Aorta (tissue), 5 donors: ENCODE data around the gene MPST. TPM values are rescaled to one million over a fixed set of nuclear protein-coding genes. Genes with fewer than 3 reads are reported as not detected.

Experiments used
- ATAC-seq: fragments of 200-7000 bp; cut with Tn5 transposase; one replicate; pipeline ENCODE4 v1.9.1; 2022; ENCODE audit warnings: moderate library complexity; ENCODE audit not compliant: low FRiP score
- DNase-seq, 2 donors: peaks; one replicate each; pipeline ENCODE4 v3.0.0-alpha.2; 2020
- H3K27ac ChIP-seq, 2 donors: one replicate each; pipeline ENCODE4 v1.5.1; 2013; ENCODE audit warnings: low read length in 2 of 2, mild to moderate bottlenecking in 2 of 2, moderate library complexity in 2 of 2, control low read depth in 1 of 2, inconsistent platforms in 1 of 2, low read depth in 1 of 2
- H3K27me3 ChIP-seq, 2 donors: one replicate each; pipeline ENCODE4 v1.6.1; 2013; ENCODE audit warnings: control low read depth in 1 of 2, low read length in 1 of 2, mild to moderate bottlenecking in 1 of 2, moderate library complexity in 1 of 2; ENCODE audit not compliant: insufficient read depth in 2 of 2, control insufficient read depth in 1 of 2
- H3K36me3 ChIP-seq, 2 donors: one replicate each; pipeline ENCODE4 v1.6.1; 2013; ENCODE audit warnings: control low read depth in 1 of 2, low read length in 1 of 2, mild to moderate bottlenecking in 1 of 2; ENCODE audit not compliant: insufficient read depth in 2 of 2, control insufficient read depth in 1 of 2
- H3K4me1 ChIP-seq, 2 donors: one replicate each; pipeline ENCODE4 v1.6.1; 2013; ENCODE audit warnings: low read length in 2 of 2, control low read depth in 1 of 2, mild to moderate bottlenecking in 1 of 2, moderate library complexity in 1 of 2; ENCODE audit not compliant: insufficient read depth in 2 of 2, control insufficient read depth in 1 of 2
- H3K4me3 ChIP-seq, 2 donors: one replicate each; pipeline ENCODE4 v1.5.1; 2013; ENCODE audit warnings: low read length in 2 of 2, control low read depth in 1 of 2, mild to moderate bottlenecking in 1 of 2
- H3K9me3 ChIP-seq: one replicate; pipeline ENCODE4 v1.6.1; 2013; ENCODE audit warnings: mild to moderate bottlenecking, low read length; ENCODE audit not compliant: control insufficient read depth
- WGBS, 2 donors: extraction: QIAGEN DNeasy Blood & Tissue Kit; methylation state at CpG; one replicate each; pipeline ENCODE4 v1.1.7; 2013; 5-methylcytosine and 5-hydroxymethylcytosine counted together
- intact Hi-C, 2 donors: fragments of 100-400 bp; cut with DNase I; formaldehyde crosslinking; loops; one replicate each; pipeline versions ENCODE4 v1.14.2 to v1.15.0; 2022
- polyA plus RNA-seq, 2 donors: library from polyadenylated mRNA; stranded (reverse); fragments of 200-250 nt; gene quantifications; one replicate each; pipeline ENCODE4 v1.2.3, GENCODE V29; 2013
- total RNA-seq, 2 donors: library from RNA; stranded (reverse); fragmentation: NEBNext Ultra II Directional; extraction: Animal tissue kit (Norgen Biotek cat#: 25700); gene quantifications; one replicate each; pipeline ENCODE4 v1.2.1, GENCODE V29; 2021
- donor health status: healthy with polysubstance abuse.
- donor health status: Bipolar disorder and iron deficiency.
- donor health status: DM: no; HTN: no; CAD: no.
- donor health status: DM: no; HTN: no; CAD: no.
- donor health status: DM: yes; HTN: yes; CAD: no.

Gene MPST
- total and polyA plus RNA-seq, 4 donors, result 30.8 to 102 (median 46.8) TPM

DNA sequence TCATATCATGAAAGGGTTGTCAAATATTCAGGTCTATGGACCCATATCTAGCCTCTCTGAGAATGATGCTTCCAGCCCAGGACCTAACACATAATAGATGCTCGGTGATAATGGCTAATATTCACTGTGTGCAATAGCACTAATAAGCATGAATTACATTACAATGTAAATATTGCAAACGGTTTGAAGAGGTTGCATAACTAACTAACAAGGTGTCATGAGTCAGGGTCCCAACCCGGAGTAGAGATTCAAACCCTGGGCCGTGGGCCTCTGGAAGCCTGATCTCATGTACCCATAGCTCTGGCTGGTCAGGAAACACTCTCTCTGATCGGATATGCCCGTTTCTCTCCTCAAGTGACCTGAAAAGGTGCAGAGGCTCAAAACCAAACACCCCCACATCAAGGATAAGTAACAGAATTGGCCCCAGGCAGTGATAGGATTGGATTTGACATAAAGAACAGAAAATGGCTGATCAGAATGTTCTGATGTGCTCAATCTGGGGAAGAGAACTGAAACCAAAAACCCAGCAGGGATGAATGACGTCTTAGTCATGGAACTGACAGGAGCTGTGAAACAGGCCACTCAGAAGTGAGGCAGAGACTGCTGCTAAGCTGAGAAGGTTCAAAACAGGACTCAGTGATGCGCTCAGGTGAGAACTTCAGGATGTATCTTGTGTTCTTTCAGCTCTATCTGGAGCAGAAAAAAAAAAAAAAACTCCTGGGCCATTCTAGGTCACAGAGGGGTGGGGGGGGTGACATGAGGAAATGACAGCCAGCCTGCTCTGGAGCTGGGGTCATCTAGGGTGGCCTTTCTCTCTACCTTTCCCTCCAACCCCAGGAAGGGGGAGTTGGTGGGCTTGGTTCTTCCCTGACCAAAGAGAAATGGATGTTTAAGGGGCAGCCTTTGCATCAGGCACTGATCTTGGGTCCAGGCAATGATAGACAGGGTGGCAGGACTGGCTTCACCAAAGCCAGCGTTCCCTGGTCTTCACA lies 25.4 kb downstream of the MPST start:
- Histone ChIP-seq H3K9me3 (no peaks in the 10 kb centered on the region), H3K4me3 (no peak overlapping the region), H3K27me3 (no peaks in the 10 kb centered on the region), H3K27ac (no peak overlapping the region), H3K36me3 (no peaks in the 10 kb centered on the region), H3K4me1 (no peaks in the 10 kb centered on the region)
- ATAC-seq (no peak), DNase-seq (no peak)
- intact Hi-C loops, result no loop called here
- WGBS, 2 donors, result 83 to 86% methylated on average over 9 of the region's 9 CpGs

GRCh38 chr22:37045958-37046357 lies 26.4 kb downstream of the MPST start:
- Histone ChIP-seq H3K27me3 (no peaks in the 10 kb centered on the region), H3K9me3 (no peaks in the 10 kb centered on the region), H3K36me3 (no peaks in the 10 kb centered on the region), H3K27ac (no peak overlapping the region), H3K4me3 (no peak overlapping the region), H3K4me1 (no peaks in the 10 kb centered on the region)
- no peak for ATAC-seq
- 45 to 47% methylated on average over 4 of the region's 4 CpGs for WGBS, 2 donors
- intact Hi-C loops, result no loop called here
- DNase-seq, result no peak

DNA sequence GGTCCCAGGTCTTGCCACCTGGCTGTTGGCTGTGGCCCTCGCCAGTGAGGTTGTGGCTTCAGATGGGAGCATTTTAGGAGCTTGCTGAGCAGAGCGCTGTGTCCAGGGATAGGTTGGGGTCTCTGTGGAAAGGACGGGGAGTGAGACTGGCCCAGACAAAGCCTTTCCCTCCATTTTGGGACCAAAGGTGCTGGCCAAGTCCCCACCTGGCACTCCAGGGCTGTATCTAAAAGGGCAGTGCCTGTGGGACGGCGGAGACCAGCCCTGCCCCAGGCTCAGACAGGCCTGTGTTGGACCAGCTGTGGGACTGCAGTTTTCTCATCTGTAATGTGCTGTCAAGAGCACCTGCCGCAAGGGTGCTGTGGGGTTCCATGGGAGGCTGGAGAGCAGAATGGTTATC lies 27.0 kb downstream of the MPST start:
- Histone ChIP-seq H3K36me3 (no peaks in the 10 kb centered on the region), H3K4me1 (no peaks in the 10 kb centered on the region), H3K27me3 (no peaks in the 10 kb centered on the region), H3K27ac (no peak overlapping the region), H3K9me3 (no peaks in the 10 kb centered on the region), H3K4me3 (no peak overlapping the region)
- DNase-seq, result no peak
- WGBS, 2 donors, result 86 to 89% methylated on average over 6 of the region's 6 CpGs
- intact Hi-C loops, result no loop called here
- no peak for ATAC-seq

- DNase-seq (no peak), ATAC-seq (no peak)
- Histone ChIP-seq H3K36me3 (no peaks in the 10 kb centered on the region), H3K27ac (no peak overlapping the region), H3K9me3 (no peaks in the 10 kb centered on the region), H3K27me3 (no peaks in the 10 kb centered on the region), H3K4me3 (no peak overlapping the region), H3K4me1 (no peaks in the 10 kb centered on the region)
- intact Hi-C loops, result no loop called here
- WGBS, 2 donors, result 83 to 88% methylated on average over 7 of the region's 7 CpGs
Measured at GRCh38 chr22:37047006-37047405, 27.5 kb downstream of the MPST start.

GRCh38 chr22:37048133-37048532 lies 28.6 kb downstream of the MPST start:
- Histone ChIP-seq H3K36me3 (no peaks in the 10 kb centered on the region), H3K4me3 (no peak overlapping the region), H3K9me3 (no peaks in the 10 kb centered on the region), H3K27ac (no peak overlapping the region), H3K4me1 (no peaks in the 10 kb centered on the region), H3K27me3 (no peaks in the 10 kb centered on the region)
- WGBS, 2 donors, result 83 to 85% methylated on average over 6 of the region's 6 CpGs
- ATAC-seq (no peak), DNase-seq (no peak)
- intact Hi-C loops, result no loop called here

- 86 to 87% methylated on average over 2 of the region's 2 CpGs for WGBS, 2 donors
- DNase-seq, result no peak
- intact Hi-C loops, result no loop called here
- no peak overlapping the region for H3K4me3 ChIP-seq
- H3K27me3 ChIP-seq, result no peaks in the 10 kb centered on the region
- H3K9me3 ChIP-seq, result no peaks in the 10 kb centered on the region
- peaks cover 0 to 2% of the 10 kb centered on the region in 2 donors for H3K36me3 ChIP-seq
- no peak for ATAC-seq
- H3K4me1 ChIP-seq, result no peaks in the 10 kb centered on the region
- H3K27ac ChIP-seq, result no peak overlapping the region
Measured at GRCh38 chr22:37049224-37049623, 29.7 kb downstream of the MPST start.

GRCh38 chr22:37050913-37051312 lies 31.4 kb downstream of the MPST start:
- no peak for ATAC-seq
- intact Hi-C loops, result no loop called here
- H3K4me3 ChIP-seq, result no peak overlapping the region
- no peaks in the 10 kb centered on the region for H3K27me3 ChIP-seq
- DNase-seq, result no peak
- 71 to 74% methylated on average over 6 of the region's 6 CpGs for WGBS, 2 donors
- H3K27ac ChIP-seq, result no peak overlapping the region
- peaks cover 0 to 2% of the 10 kb centered on the region in 2 donors for H3K36me3 ChIP-seq
- no peaks in the 10 kb centered on the region for H3K9me3 ChIP-seq
- H3K4me1 ChIP-seq, result no peaks in the 10 kb centered on the region

DNA sequence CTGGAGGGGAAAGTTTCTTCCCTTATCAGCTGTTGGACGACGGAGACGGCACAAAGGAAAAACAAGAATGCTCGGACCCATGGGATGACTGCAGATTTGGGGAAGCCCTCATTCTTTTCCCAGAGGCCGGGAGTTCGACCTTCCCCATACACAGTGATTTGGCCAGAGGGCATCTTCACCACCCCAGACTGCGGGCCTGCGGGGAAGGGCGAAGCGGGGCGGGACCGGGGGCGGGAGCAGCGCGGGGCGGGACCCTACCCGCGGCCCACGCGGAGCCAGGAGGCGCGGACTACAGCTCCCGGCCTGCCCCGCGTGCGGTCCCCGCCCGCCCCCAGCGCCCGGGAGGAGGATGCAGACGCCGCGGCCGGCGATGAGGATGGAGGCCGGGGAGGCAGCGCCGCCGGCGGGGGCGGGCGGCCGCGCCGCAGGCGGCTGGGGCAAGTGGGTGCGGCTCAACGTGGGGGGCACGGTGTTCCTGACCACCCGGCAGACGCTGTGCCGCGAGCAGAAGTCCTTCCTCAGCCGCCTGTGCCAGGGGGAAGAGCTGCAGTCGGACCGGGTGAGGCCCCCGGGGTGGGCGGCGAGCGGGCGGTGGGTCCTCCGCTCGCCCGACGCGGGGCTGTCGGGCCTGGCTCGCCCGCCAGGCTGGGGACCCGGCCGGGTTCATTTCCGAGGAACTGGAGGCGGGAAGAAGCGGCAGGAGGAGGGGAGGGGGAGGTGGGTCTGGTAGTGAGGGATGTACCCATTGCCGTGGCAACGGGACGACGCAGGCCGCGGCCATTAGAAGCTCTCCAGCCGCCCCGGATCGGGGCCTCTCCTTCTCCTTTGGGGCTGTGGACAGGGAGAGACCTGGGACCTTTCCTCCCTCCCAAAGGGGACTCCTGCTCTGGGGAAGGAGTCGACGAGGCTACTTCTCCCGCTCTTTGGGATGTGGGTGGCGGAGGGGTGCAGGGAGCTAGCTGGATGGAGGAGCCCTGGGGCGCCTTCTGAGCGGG lies 32.1 kb downstream of the MPST start, which contains the start of gene KCTD17:
Gene KCTD17 (plus strand): TSS at position 352 of the 995 bp plus-strand sequence. CDS start 19 bp downstream, at position 371.
- no peaks in the 10 kb centered on the region for H3K4me1 ChIP-seq
- peak; percentile 85 to 93 for DNase-seq
- no peak within 1 kb of the TSS for H3K27ac ChIP-seq
- peak within 1 kb of the TSS; percentile 35 to 74 for H3K4me3 ChIP-seq
- no peaks in the 10 kb centered on the region for H3K9me3 ChIP-seq
- H3K36me3 ChIP-seq, result peaks cover 0 to 5% of the 10 kb centered on the region in 2 donors
- H3K27me3 ChIP-seq, result no peaks in the 10 kb centered on the region
- intact Hi-C loops, result no loop called here
- WGBS, 2 donors, result 2% methylated on average over 78 to 89 of the region's 89 CpGs
- peak; percentile 91 for ATAC-seq
